Measurements from ENCODE around the gene DYNLT4.

The DYNLT4 gene

DNA sequence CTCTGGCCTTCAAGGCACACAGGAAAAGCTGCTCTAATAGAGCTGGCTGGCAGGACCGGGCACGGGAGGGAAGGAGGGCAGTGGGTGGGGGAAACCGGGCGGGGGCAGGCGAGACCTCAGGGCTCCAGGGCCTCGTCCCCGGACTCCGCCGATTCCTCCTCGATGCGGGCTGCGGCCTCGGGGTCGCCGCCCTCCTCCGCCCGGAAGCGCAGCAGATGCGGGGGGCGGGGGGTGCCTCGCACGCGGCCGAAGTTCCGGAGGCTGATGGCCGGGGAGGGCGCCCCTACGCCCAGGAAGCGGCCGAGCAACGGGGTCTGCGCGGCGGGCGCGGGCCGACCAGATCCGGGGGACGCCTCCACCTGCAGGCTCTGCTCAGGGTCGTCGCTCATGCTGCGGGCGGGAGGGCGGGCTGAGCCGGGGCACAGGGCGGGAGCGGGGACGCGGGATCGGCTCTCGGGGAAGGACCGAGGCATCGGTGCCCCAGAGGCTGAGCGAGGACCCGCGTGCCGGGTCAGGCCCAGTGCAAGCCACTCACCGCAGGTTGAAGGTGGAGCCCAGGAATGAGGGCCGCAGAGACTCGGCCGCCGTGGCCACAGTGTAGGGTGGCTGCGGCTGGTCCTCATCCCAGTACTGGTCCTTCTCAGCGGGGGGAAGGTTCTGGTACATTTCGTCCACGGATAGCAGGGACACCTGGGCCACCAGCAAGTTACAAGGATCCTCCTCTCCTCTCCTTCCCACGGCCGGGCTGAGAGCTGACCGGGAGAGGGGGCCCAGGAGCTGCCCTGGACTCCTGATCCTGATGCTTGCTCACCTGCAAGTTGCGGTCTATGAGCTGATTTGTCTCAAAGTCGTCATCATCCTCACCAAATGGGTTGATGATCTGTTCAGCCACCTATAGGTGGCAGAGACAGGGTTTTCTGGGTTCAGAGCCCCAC lies 22.8 kb downstream of the DYNLT4 start:
- TF ChIP-seq EZH2phosphoT487 (IDR thresholded peaks at IDR 0.05; ENCODE audit: low read depth): no peak
- TF ChIP-seq, protein P1, sequence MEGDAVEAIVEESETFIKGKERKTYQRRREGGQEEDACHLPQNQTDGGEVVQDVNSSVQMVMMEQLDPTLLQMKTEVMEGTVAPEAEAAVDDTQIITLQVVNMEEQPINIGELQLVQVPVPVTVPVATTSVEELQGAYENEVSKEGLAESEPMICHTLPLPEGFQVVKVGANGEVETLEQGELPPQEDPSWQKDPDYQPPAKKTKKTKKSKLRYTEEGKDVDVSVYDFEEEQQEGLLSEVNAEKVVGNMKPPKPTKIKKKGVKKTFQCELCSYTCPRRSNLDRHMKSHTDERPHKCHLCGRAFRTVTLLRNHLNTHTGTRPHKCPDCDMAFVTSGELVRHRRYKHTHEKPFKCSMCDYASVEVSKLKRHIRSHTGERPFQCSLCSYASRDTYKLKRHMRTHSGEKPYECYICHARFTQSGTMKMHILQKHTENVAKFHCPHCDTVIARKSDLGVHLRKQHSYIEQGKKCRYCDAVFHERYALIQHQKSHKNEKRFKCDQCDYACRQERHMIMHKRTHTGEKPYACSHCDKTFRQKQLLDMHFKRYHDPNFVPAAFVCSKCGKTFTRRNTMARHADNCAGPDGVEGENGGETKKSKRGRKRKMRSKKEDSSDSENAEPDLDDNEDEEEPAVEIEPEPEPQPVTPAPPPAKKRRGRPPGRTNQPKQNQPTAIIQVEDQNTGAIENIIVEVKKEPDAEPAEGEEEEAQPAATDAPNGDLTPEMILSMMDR (IDR thresholded peaks at IDR 0.05; ENCODE audit: low read depth, low read length): peak; percentile 42
- H3K27ac ChIP-seq (ENCODE audit: low read length): peak overlapping the region; percentile 64
- H3K27me3 ChIP-seq (ENCODE audit: low read depth, low read length): no peaks in the 10 kb centered on the region
- H3K79me2 ChIP-seq (ENCODE audit: low read length): no peaks in the 10 kb centered on the region
- peaks cover 12% of the 10 kb centered on the region for H3K36me3 ChIP-seq (replicated peaks; ENCODE audit: low read depth, low read length)
- peak overlapping the region; percentile 46; the same call in 1 of the 2 replicates for H2AFZ ChIP-seq (ENCODE audit: low read depth, low read length)
- H3K4me1 ChIP-seq (ENCODE audit: low read length): peaks cover 27% of the 10 kb centered on the region
- no peaks in the 10 kb centered on the region for H4K20me1 ChIP-seq (ENCODE audit: insufficient read depth, low read length)
- H3K4me3 ChIP-seq (ENCODE audit: low read length): peak overlapping the region; percentile 84
- peak overlapping the region; percentile 88 for H3K4me2 ChIP-seq (ENCODE audit: low read length)
- H3K9me3 ChIP-seq (ENCODE audit: insufficient read depth, low read length): no peaks in the 10 kb centered on the region
- H3K9ac ChIP-seq (ENCODE audit: low read length): peak overlapping the region; percentile 73

DNA sequence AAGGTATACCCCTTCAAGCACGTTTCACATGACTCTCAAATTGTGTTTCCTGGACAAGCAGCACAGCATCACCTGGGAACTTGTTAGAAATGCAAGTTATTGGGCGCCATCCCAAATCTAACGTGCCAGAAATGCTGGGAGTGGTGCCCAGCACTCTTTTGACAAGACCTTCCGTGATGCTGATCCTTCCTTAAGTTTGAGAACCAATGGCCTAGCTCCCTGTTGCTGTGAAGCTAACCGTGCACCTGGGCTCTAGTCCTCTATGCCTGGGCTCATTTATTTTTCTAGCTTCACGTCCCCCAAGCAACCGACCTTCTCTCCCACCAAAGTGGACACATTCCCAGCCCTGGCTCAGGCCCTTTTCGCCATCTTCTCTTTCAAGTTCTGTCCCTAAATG lies 23.5 kb downstream of the DYNLT4 start:
- Histone ChIP-seq H3K9ac (ENCODE audit: low read length) (peak overlapping the region; percentile 73), H3K27ac (ENCODE audit: low read length) (peak overlapping the region; percentile 64)

DNA sequence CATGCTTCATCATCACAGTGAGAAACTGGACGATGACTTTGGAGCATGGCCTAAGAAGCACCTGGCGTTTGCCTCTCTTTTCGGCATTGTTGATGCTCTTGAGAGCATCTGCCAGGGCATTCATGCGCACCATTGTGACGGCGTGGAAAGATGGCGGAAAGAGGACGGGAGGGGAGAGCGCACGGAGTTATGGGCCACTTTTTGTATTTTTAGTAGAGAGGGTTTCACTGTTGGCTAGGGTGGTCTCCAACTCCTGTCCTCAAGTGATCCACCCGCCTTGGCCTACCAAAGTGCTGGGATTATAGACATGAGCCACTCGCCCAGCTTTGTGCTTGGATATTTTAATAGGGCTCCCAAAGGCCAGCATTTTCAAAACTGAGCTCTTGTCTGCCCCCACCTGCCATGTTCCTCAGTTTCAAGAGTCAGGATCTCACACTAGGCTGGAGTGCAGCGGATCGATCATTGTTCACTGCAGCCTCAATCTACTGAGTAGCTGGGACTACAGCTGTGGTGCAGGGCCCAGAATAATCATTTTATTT lies 26.5 kb downstream of the DYNLT4 start:
- peaks cover 45% of the 10 kb centered on the region for H3K36me3 ChIP-seq (replicated peaks; ENCODE audit: low read depth, low read length)
- H3K27ac ChIP-seq (ENCODE audit: low read length): no peak overlapping the region
- H3K4me2 ChIP-seq (ENCODE audit: low read length): no peak overlapping the region
- TF ChIP-seq, protein P1 (IDR thresholded peaks at IDR 0.05; ENCODE audit: low read depth, low read length): no peak
- TF ChIP-seq EZH2phosphoT487 (IDR thresholded peaks at IDR 0.05; ENCODE audit: low read depth): no peak
- no peaks in the 10 kb centered on the region for H3K9me3 ChIP-seq (ENCODE audit: insufficient read depth, low read length)
- peaks cover 31% of the 10 kb centered on the region for H3K4me1 ChIP-seq (ENCODE audit: low read length)
- peaks cover 31% of the 10 kb centered on the region for H4K20me1 ChIP-seq (ENCODE audit: insufficient read depth, low read length)
- no peak overlapping the region for H3K9ac ChIP-seq (ENCODE audit: low read length)
- H3K79me2 ChIP-seq (ENCODE audit: low read length): peaks cover 32% of the 10 kb centered on the region
- H3K4me3 ChIP-seq (ENCODE audit: low read length): no peak overlapping the region
- H2AFZ ChIP-seq (ENCODE audit: low read depth, low read length): no peak overlapping the region
- no peaks in the 10 kb centered on the region for H3K27me3 ChIP-seq (ENCODE audit: low read depth, low read length)

More for the DNA sequence above, 23.5 kb downstream of the DYNLT4 start:
- H3K4me1 ChIP-seq (ENCODE audit: low read length): peaks cover 27% of the 10 kb centered on the region
- no peak for TF ChIP-seq EZH2phosphoT487 (IDR thresholded peaks at IDR 0.05; ENCODE audit: low read depth)
- TF ChIP-seq, protein P1 (IDR thresholded peaks at IDR 0.05; ENCODE audit: low read depth, low read length): no peak
- H3K27me3 ChIP-seq (ENCODE audit: low read depth, low read length): no peaks in the 10 kb centered on the region
- H3K4me2 ChIP-seq (ENCODE audit: low read length): peak overlapping the region; percentile 88
- peak overlapping the region; percentile 84 for H3K4me3 ChIP-seq (ENCODE audit: low read length)
- H3K79me2 ChIP-seq (ENCODE audit: low read length): peaks cover 2% of the 10 kb centered on the region
- peak overlapping the region; percentile 46; the same call in 1 of the 2 replicates for H2AFZ ChIP-seq (ENCODE audit: low read depth, low read length)
- peaks cover 16% of the 10 kb centered on the region for H3K36me3 ChIP-seq (replicated peaks; ENCODE audit: low read depth, low read length)
- peaks cover 3% of the 10 kb centered on the region for H4K20me1 ChIP-seq (ENCODE audit: insufficient read depth, low read length)
- no peaks in the 10 kb centered on the region for H3K9me3 ChIP-seq (ENCODE audit: insufficient read depth, low read length)
